ENCODE measurements around the gene AOAH.

Gene AOAH

DNA sequence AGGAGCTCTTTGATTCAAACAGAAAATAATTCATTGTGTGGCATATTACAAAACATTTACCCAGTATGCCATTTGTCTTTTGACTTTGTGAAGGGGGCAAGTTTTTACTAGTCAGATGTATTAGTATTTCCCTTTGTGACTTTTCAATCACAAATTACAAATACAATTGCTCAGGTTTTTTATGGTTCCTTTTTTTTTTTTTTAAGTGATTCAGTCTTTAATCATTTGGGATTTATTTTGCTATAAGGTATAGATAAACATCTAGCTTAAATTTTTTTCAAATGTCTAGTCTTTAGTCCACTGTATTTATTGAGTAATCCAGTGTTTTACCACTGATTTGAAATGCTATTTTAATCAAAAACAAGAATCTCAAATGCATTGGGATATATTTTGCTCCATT is 75.9 kb downstream of the AOAH start:
- no peak for DNase-seq (ENCODE audit: low read depth)
- no peak for TF ChIP-seq CTCF (IDR thresholded peaks at IDR 0.05; ENCODE audit: low read length, missing control alignments)
- no peak overlapping the region for H3K4me3 ChIP-seq (replicated peaks; ENCODE audit: low read depth, low read length)

DNA sequence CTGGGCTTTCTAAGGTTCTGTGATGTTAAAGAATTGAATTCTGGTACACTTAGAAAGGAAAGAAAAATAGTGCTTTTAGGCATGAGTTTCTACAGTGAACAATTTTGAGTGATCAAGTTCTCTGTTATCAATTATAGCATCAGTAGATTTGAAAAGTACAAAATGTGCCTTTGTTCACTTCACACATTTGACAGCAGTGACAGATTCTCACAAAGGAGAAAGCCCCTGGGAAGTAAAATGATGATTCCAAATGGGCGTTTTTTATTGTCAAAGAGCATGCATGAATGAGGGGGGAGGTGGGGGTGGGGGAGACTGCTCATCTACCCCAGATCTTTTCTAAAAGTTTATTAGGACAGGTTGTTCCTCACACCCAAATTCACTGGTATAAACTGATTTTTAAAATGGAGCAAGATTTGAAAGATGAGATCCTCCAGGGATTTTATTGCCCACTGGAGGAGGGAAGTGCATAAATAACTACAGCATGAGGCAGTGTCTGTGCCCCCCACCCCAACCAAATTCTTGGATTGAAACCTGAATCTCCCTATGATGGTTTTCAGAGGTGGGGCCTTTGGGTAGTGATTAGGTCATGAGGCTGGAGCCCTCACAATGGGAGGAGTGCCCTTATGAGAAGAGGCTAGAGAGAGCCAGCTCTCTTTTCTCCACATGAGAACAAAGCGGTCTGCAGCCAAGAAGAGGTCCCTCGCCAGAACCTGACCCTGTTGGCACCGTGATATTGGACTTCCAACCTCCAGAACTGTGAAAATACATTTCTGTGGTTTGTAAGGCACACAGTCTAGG is 79.5 kb downstream of the AOAH start:
- H3K4me3 ChIP-seq (replicated peaks; ENCODE audit: low read depth, low read length): no peak overlapping the region
- no peak for TF ChIP-seq CTCF (IDR thresholded peaks at IDR 0.05; ENCODE audit: low read length, missing control alignments)
- no peak for DNase-seq (ENCODE audit: low read depth)

DNA sequence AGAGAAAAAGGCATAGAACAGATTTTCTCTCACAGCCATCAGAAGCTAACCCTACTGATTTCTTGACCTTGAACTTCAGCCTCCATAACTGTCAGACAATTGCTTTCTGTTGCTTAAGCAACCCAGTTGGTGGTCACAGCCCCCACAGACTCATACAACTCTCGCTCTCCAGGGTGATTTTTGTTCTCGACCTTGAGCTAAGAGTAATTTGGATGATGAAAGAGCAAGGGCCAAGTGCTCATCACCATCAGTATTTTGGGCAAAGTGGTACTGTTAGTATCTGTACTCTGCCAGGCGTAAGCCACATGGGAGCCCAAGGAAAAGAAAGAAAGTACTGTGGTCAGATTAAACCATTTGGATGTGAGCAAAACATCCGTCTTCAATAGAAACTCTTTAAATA is 81.9 kb downstream of the AOAH start:
- no peak overlapping the region for H3K4me3 ChIP-seq (replicated peaks; ENCODE audit: low read depth, low read length)
- TF ChIP-seq CTCF (IDR thresholded peaks at IDR 0.05; ENCODE audit: low read length, missing control alignments): no peak
- DNase-seq (ENCODE audit: low read depth): no peak

DNA sequence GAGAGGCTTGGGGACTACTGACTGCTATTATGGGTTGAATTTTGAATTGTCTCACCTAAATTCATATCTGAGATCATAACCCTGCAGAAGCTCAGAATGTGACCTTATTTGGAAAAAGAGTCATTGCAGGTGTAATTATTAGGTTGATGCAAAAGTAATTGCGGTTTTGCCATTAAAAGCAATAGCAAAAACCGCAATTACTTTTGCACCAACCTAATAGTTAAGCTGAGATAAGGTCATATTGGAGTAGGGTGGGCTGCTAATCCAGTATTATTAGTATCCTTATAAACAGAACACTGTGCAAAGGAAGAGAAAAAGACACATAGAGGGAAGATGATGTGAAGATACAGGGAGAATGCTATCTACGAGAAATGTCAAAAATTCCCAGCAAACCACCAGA is 82.3 kb downstream of the AOAH start:
- H3K4me3 ChIP-seq (replicated peaks; ENCODE audit: low read depth, low read length): no peak overlapping the region
- DNase-seq (ENCODE audit: low read depth): no peak
- TF ChIP-seq CTCF (IDR thresholded peaks at IDR 0.05; ENCODE audit: low read length, missing control alignments): no peak

DNA sequence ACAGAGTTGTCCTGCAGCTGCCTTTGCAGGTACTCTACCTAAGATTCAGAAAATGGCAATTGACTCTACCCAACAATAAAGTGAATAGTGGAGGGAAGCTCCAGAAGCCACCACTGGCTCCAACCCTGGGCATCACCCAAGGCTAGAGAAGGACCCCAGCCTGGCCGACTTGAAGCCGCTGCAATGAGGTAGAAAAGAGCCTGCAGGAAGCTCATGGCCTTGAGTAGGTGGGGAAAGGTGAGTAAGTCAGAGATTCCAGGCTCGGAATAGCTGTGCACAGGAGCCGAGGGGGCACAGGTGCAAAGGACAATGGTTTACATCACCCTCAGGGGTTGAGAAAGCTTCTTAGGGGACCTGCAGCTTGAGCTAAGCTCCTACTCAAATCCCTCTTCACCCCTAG is 83.6 kb downstream of the AOAH start:
- no peak for TF ChIP-seq CTCF (IDR thresholded peaks at IDR 0.05; ENCODE audit: low read length, missing control alignments)
- DNase-seq (ENCODE audit: low read depth): no peak
- no peak overlapping the region for H3K4me3 ChIP-seq (replicated peaks; ENCODE audit: low read depth, low read length)

DNA sequence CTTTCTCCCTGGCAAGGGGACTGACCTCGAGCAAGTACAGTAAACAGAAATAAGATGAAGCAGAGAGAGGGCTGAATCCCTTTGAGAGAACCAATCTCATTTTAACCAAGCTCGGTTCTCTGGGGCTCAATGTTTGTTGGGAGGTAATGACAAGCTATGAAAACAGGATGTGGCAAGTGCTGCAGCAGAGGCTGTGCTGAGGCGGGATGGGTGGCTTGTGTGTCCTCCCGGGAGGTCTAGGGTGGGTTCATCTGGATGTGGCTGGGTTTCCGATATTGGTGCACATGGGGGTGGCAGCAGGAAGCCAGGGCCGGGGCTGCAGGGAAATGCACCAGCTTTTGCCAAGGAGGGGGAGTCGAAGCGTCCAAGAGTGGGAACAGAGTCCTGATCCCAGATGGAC is 84.5 kb downstream of the AOAH start:
- H3K4me3 ChIP-seq (replicated peaks; ENCODE audit: low read depth, low read length): no peak overlapping the region
- no peak for DNase-seq (ENCODE audit: low read depth)
- no peak for TF ChIP-seq CTCF (IDR thresholded peaks at IDR 0.05; ENCODE audit: low read length, missing control alignments)
